HG02885 (cell line): ENCODE measurements around the gene FBXL19.
"Not testable (repeated sequence)": the region's sequence is repeated elsewhere in the genome, so short reads cannot be mapped to it uniquely, and the experiment has no call there.

Source experiments
- ATAC-seq: cut with Tn5 transposase; IDR thresholded peaks from one replicate; pipeline ENCODE4 v1.9.1; 2021; ENCODE audit warnings: mild to moderate bottlenecking; ENCODE audit not compliant: unreplicated experiment, poor library complexity

The FBXL19 gene, protein sequence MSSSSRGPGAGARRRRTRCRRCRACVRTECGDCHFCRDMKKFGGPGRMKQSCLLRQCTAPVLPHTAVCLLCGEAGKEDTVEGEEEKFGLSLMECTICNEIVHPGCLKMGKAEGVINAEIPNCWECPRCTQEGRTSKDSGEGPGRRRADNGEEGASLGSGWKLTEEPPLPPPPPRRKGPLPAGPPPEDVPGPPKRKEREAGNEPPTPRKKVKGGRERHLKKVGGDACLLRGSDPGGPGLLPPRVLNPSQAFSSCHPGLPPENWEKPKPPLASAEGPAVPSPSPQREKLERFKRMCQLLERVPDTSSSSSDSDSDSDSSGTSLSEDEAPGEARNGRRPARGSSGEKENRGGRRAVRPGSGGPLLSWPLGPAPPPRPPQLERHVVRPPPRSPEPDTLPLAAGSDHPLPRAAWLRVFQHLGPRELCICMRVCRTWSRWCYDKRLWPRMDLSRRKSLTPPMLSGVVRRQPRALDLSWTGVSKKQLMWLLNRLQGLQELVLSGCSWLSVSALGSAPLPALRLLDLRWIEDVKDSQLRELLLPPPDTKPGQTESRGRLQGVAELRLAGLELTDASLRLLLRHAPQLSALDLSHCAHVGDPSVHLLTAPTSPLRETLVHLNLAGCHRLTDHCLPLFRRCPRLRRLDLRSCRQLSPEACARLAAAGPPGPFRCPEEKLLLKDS

GRCh38 chr16:30923554-30924075 lies at the start of gene FBXL19:
TSS of gene FBXL19 (plus strand) at chr16:30923572. CDS start at chr16:30925755, 2,183 bp downstream.
- ATAC-seq: no peak

DNA sequence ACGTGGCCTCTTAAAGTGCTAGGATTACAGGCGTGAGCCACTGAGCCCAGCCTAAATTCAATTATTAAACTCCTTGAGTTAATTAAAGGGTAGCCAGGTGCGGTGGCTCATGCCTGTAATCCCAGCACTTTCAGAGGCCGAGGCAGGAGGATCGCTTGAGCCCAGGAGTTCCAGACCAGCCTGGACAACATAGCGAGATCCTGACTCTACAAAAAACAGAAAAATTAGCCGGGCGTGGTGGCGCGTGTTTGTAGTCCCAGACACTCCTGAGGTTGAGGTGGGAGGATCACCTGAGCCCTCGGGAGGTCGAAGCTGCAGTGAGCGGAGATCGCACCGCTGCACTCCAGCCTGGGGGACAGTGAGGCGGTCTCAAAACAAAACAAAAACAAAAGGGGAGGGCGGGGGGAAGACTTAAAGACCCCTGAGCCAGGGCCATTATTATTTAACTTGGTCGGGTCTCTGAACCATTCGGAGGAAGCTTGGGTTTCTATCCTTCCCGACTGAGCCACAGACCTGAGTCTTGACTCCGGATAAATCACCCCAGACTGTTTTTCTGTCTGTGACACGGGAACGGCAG lies 49.0 kb upstream of the FBXL19 start:
- no peak for ATAC-seq

GRCh38 chr16:30874821-30875717 lies 48.3 kb upstream of the FBXL19 start:
- peak; percentile 86 for ATAC-seq

DNA sequence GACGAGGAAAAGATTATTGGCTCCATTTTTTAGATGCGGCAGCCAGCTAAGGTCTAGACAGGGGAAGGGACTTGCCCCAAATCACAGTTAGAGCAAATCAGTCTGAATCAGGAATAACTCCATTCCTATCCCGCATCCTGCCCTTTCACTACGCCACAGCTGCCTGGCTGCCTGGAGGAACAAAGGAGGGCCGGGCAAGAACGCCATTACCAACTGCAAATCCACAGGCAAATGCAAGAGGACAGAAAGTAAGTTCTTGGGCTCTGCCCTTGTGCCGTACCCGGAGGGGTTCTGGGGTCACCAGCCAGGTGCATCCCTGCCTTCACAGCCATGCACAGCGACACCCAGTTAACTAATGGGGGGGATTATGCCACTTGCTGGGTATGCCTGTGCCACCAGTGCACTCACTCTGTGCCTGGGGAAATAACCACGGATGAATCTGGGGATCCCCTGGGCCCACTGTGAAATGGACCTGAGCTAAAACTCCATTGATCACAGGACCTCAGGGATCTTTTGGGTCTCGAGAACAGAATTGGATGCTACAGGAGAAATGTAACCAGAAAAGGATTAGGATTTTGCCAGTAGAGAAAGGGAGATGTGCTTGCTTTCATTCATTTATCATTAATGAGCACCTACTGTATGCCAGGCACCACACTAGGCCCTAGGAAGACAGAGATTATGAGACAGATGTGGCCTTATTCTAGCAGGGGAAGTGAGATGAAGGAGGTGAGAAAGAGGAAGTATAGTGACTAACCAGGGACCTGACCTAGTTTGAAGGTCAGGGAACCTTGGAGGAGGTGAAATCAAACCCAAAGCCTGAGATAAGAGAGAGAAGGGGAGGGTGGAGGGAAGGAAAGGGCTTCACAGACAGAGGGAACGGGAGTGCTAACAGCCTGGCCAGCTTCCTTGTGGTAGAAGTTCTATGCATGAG lies 47.2 kb upstream of the FBXL19 start:
- ATAC-seq: no peak

- ATAC-seq: no peak
Measured at GRCh38 chr16:30876867-30877266, 46.5 kb upstream of the FBXL19 start.

DNA sequence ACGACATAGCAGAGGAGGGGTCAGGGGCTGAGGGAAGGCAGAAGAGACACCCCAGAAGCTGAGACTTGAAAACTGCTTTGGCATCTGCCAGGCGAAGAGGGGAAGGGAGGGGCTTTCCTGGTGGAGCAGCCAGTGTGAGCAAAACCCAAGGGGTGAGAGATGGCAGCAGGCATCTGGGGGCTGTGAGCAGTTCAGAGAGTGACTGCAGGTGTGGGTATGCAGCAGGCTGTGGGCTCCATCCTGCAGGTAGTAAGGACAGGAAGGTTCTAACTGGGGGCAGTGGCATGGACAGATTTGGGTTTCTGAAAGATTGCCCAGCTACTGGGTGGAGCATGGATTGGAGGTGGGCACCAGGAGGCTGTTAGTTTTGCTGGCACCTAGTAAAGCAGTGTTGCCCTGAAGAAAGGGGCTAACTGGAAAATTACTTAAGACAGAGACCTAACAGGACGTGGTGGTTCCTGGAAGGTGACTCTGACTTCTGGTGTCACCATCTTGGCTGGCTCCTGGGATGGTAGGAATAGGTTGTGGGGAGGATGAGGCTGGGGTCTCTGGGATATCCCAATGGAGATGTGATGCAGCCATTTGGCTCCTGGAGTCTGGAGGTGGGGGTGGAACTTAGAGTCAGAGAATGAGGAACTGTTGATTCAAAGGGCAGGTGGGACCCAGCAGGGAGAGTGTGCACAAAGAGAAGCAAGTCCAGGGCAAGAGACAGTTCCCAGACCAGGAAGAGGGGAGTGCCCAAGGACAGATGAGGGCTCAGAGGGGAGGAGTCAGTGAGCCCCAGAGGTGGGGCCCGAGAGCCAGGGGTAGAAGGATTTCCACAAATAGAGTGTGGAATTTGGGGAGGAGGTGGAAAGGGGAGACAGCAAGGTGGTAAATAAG lies 40.7 kb upstream of the FBXL19 start:
- ATAC-seq: no peak

GRCh38 chr16:30884760-30885159 lies 38.6 kb upstream of the FBXL19 start:
- ATAC-seq: no peak

DNA sequence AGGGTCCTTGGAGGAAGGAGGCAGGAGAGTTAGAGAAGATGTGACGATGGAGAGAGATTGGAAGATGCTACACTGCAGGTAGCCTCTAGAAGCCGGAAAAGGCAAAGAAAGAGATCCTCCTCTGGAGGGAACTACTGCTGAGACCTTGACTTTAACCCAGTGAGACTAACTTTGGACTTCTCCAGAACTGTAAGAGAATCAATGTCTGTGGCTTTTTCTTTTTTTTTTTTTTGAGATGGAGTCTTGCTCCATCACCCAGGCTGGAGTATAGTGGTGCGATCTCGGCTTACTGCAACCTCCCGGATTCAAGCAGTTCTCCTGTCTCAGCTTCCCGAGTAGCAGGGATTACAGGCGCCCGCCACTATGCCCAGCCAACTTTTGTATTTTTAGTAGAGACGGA lies 38.2 kb upstream of the FBXL19 start:
- no peak for ATAC-seq

- ATAC-seq: no peak
Measured at GRCh38 chr16:30886145-30886544, 37.2 kb upstream of the FBXL19 start.

DNA sequence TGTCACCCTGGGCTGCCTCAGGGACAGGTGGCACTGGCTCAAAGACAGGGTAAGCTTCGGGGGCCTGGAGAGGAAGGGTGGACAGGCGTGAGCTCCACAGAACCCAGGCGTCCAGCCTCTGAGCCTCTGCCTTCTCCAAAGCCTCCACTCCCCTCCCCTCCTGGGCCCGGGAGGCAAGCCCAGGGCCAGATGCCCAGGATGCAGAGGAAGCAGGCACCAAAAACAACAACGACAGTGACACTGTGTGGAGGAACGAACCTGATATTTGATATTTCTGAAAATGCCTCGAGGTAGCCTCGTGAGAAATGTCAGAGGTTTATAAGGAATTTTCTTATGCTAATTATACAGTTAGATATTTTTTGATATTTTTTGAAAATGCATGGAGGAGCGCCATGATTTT lies 35.4 kb upstream of the FBXL19 start:
- no peak for ATAC-seq

- no peak for ATAC-seq
Measured at GRCh38 chr16:30888856-30889499, 34.4 kb upstream of the FBXL19 start.

GRCh38 chr16:30889721-30890120 lies 33.7 kb upstream of the FBXL19 start:
- ATAC-seq: no peak

- ATAC-seq: not testable (repeated sequence)
Measured at GRCh38 chr16:30891043-30891823, 32.1 kb upstream of the FBXL19 start.

GRCh38 chr16:30892670-30893416 lies 30.5 kb upstream of the FBXL19 start:
- no peak for ATAC-seq

- ATAC-seq: peak; percentile 12
Measured at GRCh38 chr16:30893417-30893743, 30.0 kb upstream of the FBXL19 start.

GRCh38 chr16:30893744-30894539 lies 29.4 kb upstream of the FBXL19 start, which contains the start of gene BCL7C:
TSS of gene BCL7C (minus strand) at chr16:30894077. CDS start at chr16:30893944, 133 bp downstream.
- ATAC-seq: peak; percentile 76
